Endothelial cell of umbilical vein (primary cell): ENCODE results near the gene ANK2. TPM values are rescaled to one million over a fixed set of nuclear protein-coding genes. Genes with fewer than 3 reads are reported as not detected.

Source experiments
- BruUV-seq: library from RNA; stranded (reverse); fragments of 400-500 nt; replicated peaks from 2 replicates; lab custom pipeline; 2021; lab: Mats Ljungman, UMichigan
- CTCF ChIA-PET: fragments of 300-600, 350-600 bp; sonication (Branson Sonifier 250); formaldehyde crosslinking; loops from one replicate; lab custom pipeline; 2021; ENCODE audit warnings: antibody characterized with exemption, inconsistent platforms; lab: Charles Lee
- POLR2A ChIA-PET: fragments of 300-600, 350-600 bp; sonication (Branson Sonifier 250); formaldehyde crosslinking; loops from one replicate; lab custom pipeline; 2021; ENCODE audit warnings: antibody characterized with exemption, inconsistent platforms; lab: Charles Lee
- DNase-seq: peaks from one replicate; pipeline ENCODE4 v3.0.0-alpha.2; 2011; ENCODE audit warnings: low read depth, low spot score
- FAIRE-seq: peaks from 2 replicates; lab custom pipeline; 2011; peaks lifted over from hg19 to GRCh38; lab: Jason Lieb, UNC
- H2AFZ ChIP-seq: 2 replicates; pipeline ENCODE4 v1.6.0; 2012; ENCODE audit warnings: low read depth, low read length, control low read depth, inconsistent platforms
- H3K27ac ChIP-seq: 2 replicates; pipeline ENCODE4 v1.5.1; 2011; ENCODE audit warnings: low read depth, mild to moderate bottlenecking, control low read depth, low read length, moderate library complexity; ENCODE audit not compliant: insufficient read depth
- H3K27me3 ChIP-seq, 2 experiments: 2 replicates each; pipeline versions ENCODE4 v1.6.0 to v1.6.1; 2011; ENCODE audit warnings: low read length in 2 of 2, mixed read lengths in 1 of 2; ENCODE audit not compliant: control insufficient read depth in 2 of 2, insufficient read depth in 2 of 2
- H3K36me3 ChIP-seq, 2 experiments: 2 replicates in 1 of 2; 3 replicates in 1 of 2; pipeline ENCODE4 v1.5.1; 2011; ENCODE audit warnings: low read length in 2 of 2, mild to moderate bottlenecking in 1 of 2, moderate library complexity in 1 of 2; ENCODE audit not compliant: control insufficient read depth in 2 of 2, insufficient read depth in 2 of 2; ENCODE audit errors: extremely low read depth in 1 of 2
- H3K4me1 ChIP-seq: 3 replicates; pipeline ENCODE4 v1.5.1; 2011; ENCODE audit warnings: mild to moderate bottlenecking, low read length; ENCODE audit not compliant: control insufficient read depth, insufficient read depth; ENCODE audit errors: extremely low read depth
- H3K4me2 ChIP-seq: 2 replicates; pipeline ENCODE4 v1.6.1; 2011; ENCODE audit warnings: low read length, control low read depth, mixed read lengths; ENCODE audit not compliant: insufficient read depth
- H3K4me3 ChIP-seq, 3 experiments: fragments of 200-600 bp in 1 of 3; sonication (generic), shearing (Covaris generic) in 1 of 3; replicated peaks in 1 of 3; 2 replicates each; pipeline ENCODE4 v1.5.1; 2011 to 2016; ENCODE audit warnings: control low read depth in 3 of 3, low read length in 3 of 3, mild to moderate bottlenecking in 2 of 3, inconsistent platforms in 1 of 3, low read depth in 1 of 3, moderate library complexity in 1 of 3; ENCODE audit not compliant: insufficient read depth in 1 of 3
- H3K79me2 ChIP-seq: 2 replicates; pipeline ENCODE4 v1.6.0; 2012; ENCODE audit warnings: low read length, inconsistent platforms; ENCODE audit not compliant: control insufficient read depth, insufficient read depth
- H3K9ac ChIP-seq: replicated peaks from 2 replicates; pipeline ENCODE3; 2011; ENCODE audit warnings: low read length, control low read depth; ENCODE audit not compliant: insufficient read depth; ENCODE audit errors: extremely low read depth
- H3K9me1 ChIP-seq: replicated peaks from 3 replicates; pipeline ENCODE4 v1.6.0; 2011; ENCODE audit warnings: mild to moderate bottlenecking, low read length; ENCODE audit not compliant: control insufficient read depth, insufficient read depth; ENCODE audit errors: extremely low read depth
- H3K9me3 ChIP-seq: replicated peaks from 2 replicates; pipeline ENCODE4 v1.5.1; 2012; ENCODE audit warnings: low read length, inconsistent platforms; ENCODE audit not compliant: control insufficient read depth, insufficient read depth
- H4K20me1 ChIP-seq: replicated peaks from 2 replicates; pipeline ENCODE3; 2011; ENCODE audit warnings: mild to moderate bottlenecking, low read length; ENCODE audit not compliant: control insufficient read depth, insufficient read depth; ENCODE audit errors: extremely low read depth
- CTCF ChIP-seq, 2 donors: IDR thresholded peaks; 1 replicate in 1 of 2; 2 replicates in 1 of 2; pipeline ENCODE4 v1.5.1; 2011; ENCODE audit warnings: low read length in 2 of 2, mild to moderate bottlenecking in 2 of 2, moderate library complexity in 2 of 2, control low read depth in 1 of 2, inconsistent platforms in 1 of 2, low read depth in 1 of 2; ENCODE audit not compliant: insufficient read depth in 1 of 2; ENCODE audit errors: extremely low read depth in 1 of 2
- EZH2 ChIP-seq: IDR thresholded peaks from 2 replicates; pipeline ENCODE4 v1.6.1; 2012; ENCODE audit warnings: borderline replicate concordance, low read depth, mild to moderate bottlenecking, moderate library complexity, low read length, inconsistent platforms; ENCODE audit not compliant: severe bottlenecking
- FOS ChIP-seq: IDR thresholded peaks from 2 replicates; pipeline ENCODE4 v1.6.1; 2011; ENCODE audit warnings: mild to moderate bottlenecking, low read length, moderate library complexity, borderline replicate concordance; ENCODE audit not compliant: insufficient read depth
- GATA2 ChIP-seq: IDR thresholded peaks from 2 replicates; pipeline ENCODE4 v1.7.0; 2011; ENCODE audit warnings: low read depth, mild to moderate bottlenecking, moderate library complexity, mixed read lengths, low read length; ENCODE audit not compliant: insufficient read length, insufficient read depth
- JUN ChIP-seq: IDR thresholded peaks from 2 replicates; pipeline ENCODE4 v1.6.1; 2011; ENCODE audit warnings: borderline replicate concordance, low read depth; ENCODE audit not compliant: insufficient read length, insufficient read depth
- MAX ChIP-seq: IDR thresholded peaks from 2 replicates; pipeline ENCODE4 v1.6.1; 2011; ENCODE audit not compliant: insufficient read depth, insufficient read length
- MYC ChIP-seq: IDR thresholded peaks from one replicate; pipeline ENCODE4 v1.6.1; 2011; ENCODE audit warnings: mild to moderate bottlenecking, low read depth, low read length
- POLR2A ChIP-seq: IDR thresholded peaks from 2 replicates; pipeline ENCODE4 v1.6.1; 2012; ENCODE audit warnings: low read depth, mild to moderate bottlenecking, control low read depth, low read length
- POLR2AphosphoS5 ChIP-seq: IDR thresholded peaks from 2 replicates; pipeline ENCODE4 v1.6.1; 2012; ENCODE audit warnings: low read depth, mild to moderate bottlenecking, control low read depth, low read length, moderate library complexity; ENCODE audit not compliant: insufficient read depth
- dilution Hi-C: fragments of 300-500 bp; cut with MboI; formaldehyde crosslinking; loops from one replicate; pipeline ENCODE4 v1.15.0; 2019; ENCODE audit warnings: low sequenced_read_pairs; ENCODE audit not compliant: extremely low pct_ligation_motif_present
- intact Hi-C: fragments of 100-400 bp; cut with micrococcal nuclease; formaldehyde crosslinking; loops from one replicate; pipeline ENCODE4 v1.10.0; 2022
- polyA plus RNA-seq, 4 experiments: library from polyadenylated mRNA; depleted of rRNA in 3 of 4; stranded (reverse) in 3 of 4; unstranded in 1 of 4; fragments of >200 nt; gene quantifications; 2 replicates each; pipeline versions ENCODE4 v1.2.1 to v1.2.3, GENCODE V29; 2011 to 2012; ENCODE audit warnings: missing spikeins in 1 of 4
- total RNA-seq: library from RNA; stranded (reverse); gene quantifications from 2 replicates; pipeline ENCODE4 v1.2.3, GENCODE V29; 2021

ANK2 gene
- total and polyA plus RNA-seq, 2 donors (not counting 3 experiments of a cell fraction or from before 2014, with no cell fraction given), result not detected

GRCh38 chr4:113398441-113399143, 349.1 kb downstream of the ANK2 start:
- no TSS peak for BruUV-seq
- intact Hi-C loops, result loop anchor here (10.0 kb wide), 1 partner anchor 1296 kb away; no protein-coding TSS in a partner anchor
- no peaks in the 10 kb centered on the region for H4K20me1 ChIP-seq
- POLR2A ChIA-PET, result no interaction called here
- CTCF ChIA-PET, result interaction anchor here (5.6 kb wide), 1 partner anchor 985 kb away, joined by 51 read pairs; no protein-coding TSS in a partner anchor
- no peak for FAIRE-seq
- H3K9ac ChIP-seq, result no peak overlapping the region
- H3K4me1 ChIP-seq, result peaks cover 6% of the 10 kb centered on the region
- no peaks in the 10 kb centered on the region for H3K36me3 ChIP-seq
- no peaks in the 10 kb centered on the region for H3K9me3 ChIP-seq
- no peak for DNase-seq
- TF ChIP-seq GATA2 (no peak), MAX (no peak), EZH2 (no peak), FOS (no peak), CTCF (IDR thresholded peaks at IDR 0.05; ENCODE audit: extremely low read depth in 1 of 2, insufficient read depth in 1 of 2, low read depth in 1 of 2, low read length in 2 of 2) (no peak), POLR2A (no peak), POLR2AphosphoS5 (no peak), MYC (no peak), JUN (no peak)
- no peak overlapping the region for H3K27ac ChIP-seq
- H2AFZ ChIP-seq, result no peak overlapping the region
- no peaks in the 10 kb centered on the region for H3K27me3 ChIP-seq
- H3K9me1 ChIP-seq, result no peaks in the 10 kb centered on the region
- dilution Hi-C loops, result no loop called here
- no peak overlapping the region for H3K4me3 ChIP-seq
- no peak overlapping the region for H3K4me2 ChIP-seq
- no peaks in the 10 kb centered on the region for H3K79me2 ChIP-seq
